Activated CD4-positive, alpha-beta memory T cell treated with anti-CD3 and anti-CD28 coated beads for 36 hours (primary cell): ENCODE measurements around the gene ARHGAP18. TPM values are rescaled to one million over a fixed set of nuclear protein-coding genes. Genes with fewer than 3 reads are reported as not detected.

Source experiments
- CTCF ChIA-PET: fragments of 350-600 bp; sonication (Branson Sonifier 250); formaldehyde crosslinking; loops from one replicate; lab custom pipeline; 2021; ENCODE audit warnings: antibody characterized with exemption, inconsistent platforms; lab: Charles Lee
- POLR2A ChIA-PET: fragments of 350-600 bp; sonication (Branson Sonifier 250); formaldehyde crosslinking; loops from one replicate; lab custom pipeline; 2021; ENCODE audit warnings: antibody characterized with exemption; lab: Charles Lee
- DNase-seq: peaks from one replicate; pipeline ENCODE4 v3.0.0-alpha.2; 2020
- H3K27ac Mint-ChIP-seq: one replicate; pipeline ENCODE4 v1.8.0; 2021; ENCODE audit warnings: mixed read lengths
- H3K27me3 Mint-ChIP-seq: one replicate; pipeline ENCODE4 v1.8.0; 2021; ENCODE audit warnings: mixed read lengths
- H3K36me3 Mint-ChIP-seq: one replicate; pipeline ENCODE4 v1.8.0; 2021; ENCODE audit warnings: mixed read lengths
- H3K4me1 Mint-ChIP-seq: one replicate; pipeline ENCODE4 v1.8.0; 2021; ENCODE audit warnings: low read depth, mixed read lengths
- H3K4me3 Mint-ChIP-seq: one replicate; pipeline ENCODE4 v1.8.0; 2021; ENCODE audit warnings: mild to moderate bottlenecking, mixed read lengths
- H3K9me3 Mint-ChIP-seq: one replicate; pipeline ENCODE4 v1.8.0; 2021; ENCODE audit warnings: mixed read lengths
- intact Hi-C: fragments of 100-400 bp; cut with micrococcal nuclease; formaldehyde crosslinking; loops from one replicate; pipeline ENCODE4 v1.15.1; 2023
- total RNA-seq, 2 experiments: library from RNA; stranded (reverse); gene quantifications; one replicate each; pipeline ENCODE4 v1.2.3, GENCODE V29; 2021

ARHGAP18 gene
- total RNA-seq, 2 experiments from 2014 or later, result 7.0 to 9.2 TPM

DNA sequence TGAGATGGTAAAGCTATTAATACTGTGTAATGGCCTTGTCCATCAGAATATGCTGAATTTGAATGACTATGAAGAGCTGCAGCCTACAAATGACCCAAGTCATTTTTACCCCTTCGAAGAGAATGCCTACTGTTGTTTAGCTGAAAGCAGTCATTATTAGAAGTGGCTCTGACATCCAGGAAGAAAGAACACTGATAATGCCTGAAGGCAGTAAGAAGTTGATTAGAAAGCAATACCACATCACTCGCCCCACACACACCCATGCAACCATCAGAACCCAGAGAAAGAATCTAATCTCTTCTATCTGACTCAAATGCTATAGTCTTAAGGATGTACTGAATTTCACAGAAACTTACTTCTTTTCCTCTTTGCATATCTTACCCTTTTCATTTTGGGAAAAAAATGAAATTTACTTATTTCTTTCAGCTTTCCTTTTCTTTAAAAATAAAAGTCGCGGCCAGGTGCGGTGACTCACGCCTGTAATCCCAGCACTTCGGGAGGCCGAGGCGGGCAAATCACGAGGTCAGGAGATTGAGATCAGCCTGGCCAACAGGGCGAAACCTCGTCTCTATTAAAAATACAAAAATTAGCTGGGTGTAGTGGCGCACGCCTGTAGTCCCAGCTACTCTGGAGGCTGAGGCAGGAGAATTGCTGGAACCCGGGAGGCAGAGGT is 61.0 kb downstream of the ARHGAP18 start:
- CTCF ChIA-PET, result no interaction called here
- intact Hi-C loops, result no loop called here
- Mint-ChIP-seq H3K9me3 (no peaks in the 10 kb centered on the region), H3K27ac (no peak overlapping the region), H3K27me3 (no peaks in the 10 kb centered on the region), H3K4me1 (no peaks in the 10 kb centered on the region), H3K36me3 (no peaks in the 10 kb centered on the region), H3K4me3 (no peak overlapping the region)
- POLR2A ChIA-PET, result no interaction called here
- DNase-seq, result no peak

DNA sequence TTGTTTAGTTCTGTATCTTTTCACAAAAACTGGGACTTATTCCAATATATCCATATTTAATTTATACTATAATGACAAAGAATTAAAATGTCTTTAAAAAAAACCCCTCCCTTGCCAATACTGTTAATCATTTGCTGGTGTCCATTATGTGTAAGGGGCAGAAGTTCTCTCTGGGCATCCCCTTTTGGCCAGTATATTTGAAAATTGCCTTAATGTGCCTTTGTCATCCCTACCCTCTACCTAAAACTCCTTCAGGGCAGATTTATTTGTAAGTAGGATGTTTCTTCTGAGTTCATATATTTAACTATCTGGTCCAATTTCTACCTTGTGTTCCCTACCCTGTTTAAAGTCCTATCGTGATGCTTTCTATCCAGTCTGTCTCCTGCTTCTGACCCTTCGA is 62.9 kb downstream of the ARHGAP18 start:
- no peaks in the 10 kb centered on the region for H3K9me3 Mint-ChIP-seq
- intact Hi-C loops, result no loop called here
- no peak for DNase-seq
- H3K4me3 Mint-ChIP-seq, result no peak overlapping the region
- no peaks in the 10 kb centered on the region for H3K27me3 Mint-ChIP-seq
- ChIA-PET POLR2A (no interaction called here), CTCF (interaction anchor here (0.6 kb wide), 1 partner anchor 203 kb away, joined by 3 read pairs; no protein-coding TSS in a partner anchor)
- H3K36me3 Mint-ChIP-seq, result no peaks in the 10 kb centered on the region
- no peak overlapping the region for H3K27ac Mint-ChIP-seq
- no peaks in the 10 kb centered on the region for H3K4me1 Mint-ChIP-seq

DNA sequence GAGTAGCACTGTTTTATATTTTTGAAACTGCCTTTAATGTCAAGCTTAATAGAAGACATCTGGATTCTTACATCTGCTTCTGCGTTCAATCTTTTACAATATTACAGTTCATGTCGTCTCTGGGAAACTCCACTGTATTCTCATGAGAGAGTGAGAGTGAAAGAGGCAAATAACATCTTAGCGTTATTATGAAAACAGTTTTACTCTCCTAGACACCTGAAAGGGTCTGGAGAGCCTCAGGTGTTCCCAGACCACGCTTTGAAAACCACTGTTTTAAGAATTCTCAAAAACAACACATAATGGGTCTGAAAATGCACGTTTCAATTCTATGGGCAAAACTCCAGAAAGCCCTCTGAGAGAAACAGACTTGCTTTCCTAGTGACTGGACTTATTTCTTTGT is 63.3 kb downstream of the ARHGAP18 start:
- CTCF ChIA-PET, result interaction anchor here (0.6 kb wide), 1 partner anchor 204 kb away, joined by 3 read pairs; no protein-coding TSS in a partner anchor
- POLR2A ChIA-PET, result no interaction called here

DNA sequence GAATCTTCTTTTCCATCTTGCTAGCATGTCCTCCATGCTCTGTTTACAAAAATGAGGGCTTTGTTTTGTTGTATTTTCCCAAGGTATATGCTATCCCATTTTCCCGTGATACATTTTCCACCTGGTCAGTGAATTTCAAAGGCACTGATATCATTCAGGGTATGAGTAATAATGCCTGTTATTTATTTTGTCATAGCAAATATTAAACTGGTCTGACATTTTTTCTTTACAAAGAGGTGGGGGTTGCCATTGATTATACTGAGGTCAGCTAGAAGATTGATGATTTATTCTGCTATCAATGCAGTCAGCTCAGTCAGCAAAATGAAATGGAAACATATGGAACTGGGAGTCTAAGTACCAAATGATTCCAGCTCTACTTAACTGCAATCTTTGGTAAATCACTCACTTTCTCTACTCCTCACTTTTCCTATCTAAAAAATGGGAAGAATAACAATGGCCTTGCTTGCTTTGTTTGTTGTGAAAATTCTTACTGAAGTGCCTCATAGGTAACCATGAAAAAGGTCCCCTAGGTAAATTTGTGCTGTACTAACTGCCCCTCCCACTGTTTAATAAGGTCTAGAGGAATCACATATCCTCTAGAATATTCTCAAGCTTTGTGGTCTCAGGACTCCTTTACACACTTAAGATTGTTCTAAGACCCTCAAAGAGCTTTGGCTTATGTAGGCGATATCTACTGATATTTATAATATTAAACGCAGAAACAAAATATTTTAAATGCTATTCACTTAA is 64.0 kb downstream of the ARHGAP18 start:
- H3K27ac Mint-ChIP-seq, result no peak overlapping the region
- intact Hi-C loops, result no loop called here
- H3K4me3 Mint-ChIP-seq, result no peak overlapping the region
- ChIA-PET CTCF (no interaction called here), POLR2A (no interaction called here)
- no peaks in the 10 kb centered on the region for H3K36me3 Mint-ChIP-seq
- H3K4me1 Mint-ChIP-seq, result no peaks in the 10 kb centered on the region
- H3K9me3 Mint-ChIP-seq, result no peaks in the 10 kb centered on the region
- no peak for DNase-seq
- no peaks in the 10 kb centered on the region for H3K27me3 Mint-ChIP-seq

More for the DNA sequence above, 63.3 kb downstream of the ARHGAP18 start:
- no peak overlapping the region for H3K27ac Mint-ChIP-seq
- no peaks in the 10 kb centered on the region for H3K27me3 Mint-ChIP-seq
- H3K9me3 Mint-ChIP-seq, result no peaks in the 10 kb centered on the region
- H3K4me1 Mint-ChIP-seq, result no peaks in the 10 kb centered on the region
- H3K4me3 Mint-ChIP-seq, result no peak overlapping the region
- intact Hi-C loops, result no loop called here
- H3K36me3 Mint-ChIP-seq, result no peaks in the 10 kb centered on the region
- DNase-seq, result no peak

DNA sequence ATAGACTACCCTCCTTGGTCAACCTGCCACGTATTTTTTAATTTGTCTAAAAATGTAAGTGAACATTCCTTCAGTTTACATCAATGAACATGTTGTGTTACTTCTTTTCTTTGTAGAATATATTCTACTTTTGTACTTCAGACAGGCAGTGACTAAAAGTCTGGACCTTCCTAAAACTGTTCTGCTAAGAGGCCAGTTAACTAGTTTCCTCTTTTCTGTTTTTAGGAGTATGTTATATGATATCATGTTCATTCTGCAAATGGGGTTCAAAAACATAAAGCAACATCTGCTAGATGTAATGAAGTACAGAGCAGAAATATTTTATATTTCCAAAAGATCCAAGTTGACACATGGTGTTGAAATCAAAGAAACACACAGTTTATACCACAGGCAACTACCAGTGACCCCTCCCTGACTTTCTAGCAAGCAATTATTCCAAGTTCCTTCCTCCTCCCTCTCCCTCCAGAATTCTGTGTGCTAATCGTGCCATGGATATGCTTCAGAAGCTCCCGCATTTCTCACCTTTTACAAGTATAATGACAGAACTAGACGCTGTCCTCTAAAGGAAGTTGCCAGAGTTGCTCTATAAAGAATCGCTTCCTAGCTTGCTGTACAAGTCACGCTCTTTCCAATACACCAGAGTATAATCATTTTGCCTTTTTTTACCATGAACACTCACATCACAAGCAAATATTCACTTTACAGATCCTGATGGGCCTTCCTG is 64.7 kb downstream of the ARHGAP18 start:
- no peak overlapping the region for H3K27ac Mint-ChIP-seq
- CTCF ChIA-PET, result no interaction called here
- H3K4me3 Mint-ChIP-seq, result no peak overlapping the region
- no peaks in the 10 kb centered on the region for H3K9me3 Mint-ChIP-seq
- no peaks in the 10 kb centered on the region for H3K4me1 Mint-ChIP-seq
- POLR2A ChIA-PET, result no interaction called here
- H3K36me3 Mint-ChIP-seq, result no peaks in the 10 kb centered on the region
- no peak for DNase-seq
- intact Hi-C loops, result no loop called here
- H3K27me3 Mint-ChIP-seq, result no peaks in the 10 kb centered on the region

DNA sequence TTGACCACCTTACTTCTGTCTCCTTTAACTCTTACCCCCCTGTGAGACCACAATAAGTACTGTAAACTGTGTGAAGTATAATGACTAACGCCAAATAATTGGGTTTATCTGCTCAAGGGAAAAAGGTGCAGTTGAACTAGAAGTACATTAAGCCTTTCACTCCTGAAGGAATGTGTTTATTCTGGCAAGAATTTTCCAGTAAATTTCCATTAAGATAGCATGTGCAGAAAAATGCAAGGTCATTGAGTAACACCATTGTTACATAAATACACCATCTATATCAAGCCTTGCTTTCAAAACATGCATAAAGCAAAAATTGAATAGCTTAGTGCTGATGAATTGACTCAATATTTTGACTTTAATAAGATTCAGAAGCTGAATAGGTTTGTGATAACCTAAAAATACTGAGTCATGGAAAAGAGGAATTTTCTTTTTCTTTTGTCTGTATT is 65.4 kb downstream of the ARHGAP18 start:
- H3K36me3 Mint-ChIP-seq, result no peaks in the 10 kb centered on the region
- ChIA-PET POLR2A (no interaction called here), CTCF (no interaction called here)
- intact Hi-C loops, result no loop called here
- no peaks in the 10 kb centered on the region for H3K4me1 Mint-ChIP-seq
- no peaks in the 10 kb centered on the region for H3K9me3 Mint-ChIP-seq
- H3K27me3 Mint-ChIP-seq, result no peaks in the 10 kb centered on the region
- H3K4me3 Mint-ChIP-seq, result no peak overlapping the region
- no peak for DNase-seq
- no peak overlapping the region for H3K27ac Mint-ChIP-seq

DNA sequence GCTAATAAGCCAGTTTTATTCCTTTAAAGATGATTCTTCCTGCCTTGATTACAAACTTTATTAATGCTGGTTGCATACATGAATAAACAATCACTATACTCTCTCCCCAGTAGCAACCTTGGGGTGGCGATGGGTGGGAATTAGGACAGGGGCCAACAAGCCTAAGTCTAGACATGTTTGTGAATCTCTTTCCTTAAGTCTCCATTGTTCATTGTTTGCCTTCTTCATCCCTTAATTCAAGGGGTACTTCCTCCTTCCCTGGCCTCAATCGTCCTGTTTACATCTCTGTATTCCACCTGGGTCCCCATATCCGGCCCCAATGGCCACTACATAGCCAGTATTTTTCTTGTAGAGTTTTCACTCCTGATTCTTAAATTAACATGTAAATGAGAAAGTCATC is 66.0 kb downstream of the ARHGAP18 start:
- POLR2A ChIA-PET, result no interaction called here
- Mint-ChIP-seq H3K9me3 (no peaks in the 10 kb centered on the region), H3K27ac (no peak overlapping the region), H3K27me3 (no peaks in the 10 kb centered on the region), H3K4me1 (no peaks in the 10 kb centered on the region), H3K4me3 (no peak overlapping the region), H3K36me3 (no peaks in the 10 kb centered on the region)
- CTCF ChIA-PET, result no interaction called here
- no peak for DNase-seq
- intact Hi-C loops, result no loop called here

DNA sequence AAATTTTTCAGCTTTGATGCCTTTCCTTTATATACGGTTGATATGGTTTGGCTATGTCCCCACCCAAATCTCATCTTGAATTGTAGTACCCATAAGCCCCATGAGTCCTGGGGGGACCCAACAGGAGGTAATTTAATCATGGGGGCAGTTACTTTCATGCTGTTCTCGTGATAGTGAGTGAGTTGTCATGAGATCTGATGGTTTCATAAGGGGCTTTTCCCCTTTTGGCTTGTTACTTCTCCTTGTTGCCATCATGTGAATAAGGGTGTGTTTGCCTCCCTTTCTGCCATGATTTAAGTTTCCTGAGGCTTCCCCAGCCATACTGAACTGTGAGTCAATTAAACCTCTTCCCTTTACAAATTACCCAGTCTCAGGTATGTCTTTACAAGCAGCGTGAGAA is 66.8 kb downstream of the ARHGAP18 start:
- intact Hi-C loops, result no loop called here
- POLR2A ChIA-PET, result no interaction called here
- CTCF ChIA-PET, result interaction anchor here (0.7 kb wide), 1 partner anchor 131 kb away, joined by 3 read pairs; no protein-coding TSS in a partner anchor
- no peak for DNase-seq
- H3K36me3 Mint-ChIP-seq, result no peaks in the 10 kb centered on the region
- no peak overlapping the region for H3K27ac Mint-ChIP-seq
- H3K9me3 Mint-ChIP-seq, result no peaks in the 10 kb centered on the region
- H3K4me1 Mint-ChIP-seq, result no peaks in the 10 kb centered on the region
- no peaks in the 10 kb centered on the region for H3K27me3 Mint-ChIP-seq
- no peak overlapping the region for H3K4me3 Mint-ChIP-seq

DNA sequence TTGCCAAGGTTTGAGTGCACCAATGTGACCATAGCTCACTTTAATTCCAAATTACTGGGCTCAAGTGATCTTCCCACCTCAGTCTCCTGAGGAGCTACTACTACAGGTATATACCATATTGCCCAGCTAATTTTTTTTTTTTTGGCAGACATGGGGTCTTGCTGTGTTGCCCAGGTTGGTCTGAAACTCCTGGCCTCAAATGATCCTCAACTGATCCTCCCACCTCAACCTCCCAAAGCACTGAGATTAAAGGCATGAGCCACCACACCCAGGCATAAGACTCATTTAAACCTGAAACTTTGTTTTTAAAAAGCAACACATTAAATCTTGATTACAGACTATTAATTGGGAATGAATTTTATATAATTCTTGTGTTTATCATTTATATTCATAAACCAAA is 67.7 kb downstream of the ARHGAP18 start:
- Mint-ChIP-seq H3K4me1 (no peaks in the 10 kb centered on the region), H3K36me3 (peaks cover under 1% of the 10 kb centered on the region), H3K9me3 (no peaks in the 10 kb centered on the region), H3K27me3 (no peaks in the 10 kb centered on the region), H3K4me3 (no peak overlapping the region), H3K27ac (no peak overlapping the region)
- CTCF ChIA-PET, result interaction anchor here (0.7 kb wide), 1 partner anchor 132 kb away, joined by 3 read pairs; no protein-coding TSS in a partner anchor
- no peak for DNase-seq
- intact Hi-C loops, result no loop called here
- POLR2A ChIA-PET, result no interaction called here

DNA sequence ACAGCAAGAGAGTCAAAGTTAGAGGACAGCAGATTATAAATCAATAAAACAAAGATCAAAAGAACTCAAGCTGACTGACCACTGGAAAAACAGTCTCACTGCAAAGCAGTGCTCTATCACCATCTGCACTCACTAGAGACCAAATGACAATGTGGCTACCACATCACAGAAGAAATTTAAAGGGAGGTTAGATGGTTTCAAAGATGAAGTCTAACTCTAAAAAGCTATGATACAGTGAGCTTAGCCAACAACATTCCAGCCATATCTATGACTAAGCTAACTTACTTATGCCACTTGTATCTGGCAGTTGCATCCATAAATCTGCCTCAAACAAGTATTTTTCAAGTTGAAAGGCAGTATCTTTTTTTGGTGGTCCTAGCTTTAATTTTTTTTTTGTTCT is 68.6 kb downstream of the ARHGAP18 start:
- intact Hi-C loops, result no loop called here
- Mint-ChIP-seq H3K4me3 (no peak overlapping the region), H3K27ac (no peak overlapping the region), H3K4me1 (no peaks in the 10 kb centered on the region), H3K36me3 (peaks cover 3% of the 10 kb centered on the region), H3K27me3 (no peaks in the 10 kb centered on the region), H3K9me3 (no peaks in the 10 kb centered on the region)
- POLR2A ChIA-PET, result no interaction called here
- CTCF ChIA-PET, result no interaction called here
- DNase-seq, result no peak

DNA sequence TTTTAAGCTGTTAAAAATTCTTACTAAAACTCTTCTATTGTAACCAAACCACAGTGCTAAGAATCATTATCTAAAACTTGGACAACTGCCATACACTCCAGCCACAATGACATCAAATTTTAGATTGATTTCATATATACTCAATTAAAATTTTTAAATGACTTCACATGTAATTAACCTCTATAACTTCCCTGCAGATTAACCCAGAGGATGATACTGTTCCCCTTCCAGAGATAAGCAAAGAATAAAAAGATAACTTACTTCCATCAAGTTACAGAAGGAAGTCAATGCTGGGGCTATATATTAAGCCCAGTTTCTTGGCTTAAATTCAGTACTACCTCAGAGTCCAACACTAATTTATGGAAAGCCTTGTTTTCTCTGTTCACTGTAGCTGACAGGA is 71.3 kb downstream of the ARHGAP18 start:
- ChIA-PET POLR2A (no interaction called here), CTCF (no interaction called here)
- Mint-ChIP-seq H3K4me1 (no peaks in the 10 kb centered on the region), H3K9me3 (no peaks in the 10 kb centered on the region), H3K27me3 (no peaks in the 10 kb centered on the region), H3K36me3 (peaks cover 3% of the 10 kb centered on the region), H3K27ac (no peak overlapping the region), H3K4me3 (no peak overlapping the region)
- intact Hi-C loops, result no loop called here
- DNase-seq, result no peak

DNA sequence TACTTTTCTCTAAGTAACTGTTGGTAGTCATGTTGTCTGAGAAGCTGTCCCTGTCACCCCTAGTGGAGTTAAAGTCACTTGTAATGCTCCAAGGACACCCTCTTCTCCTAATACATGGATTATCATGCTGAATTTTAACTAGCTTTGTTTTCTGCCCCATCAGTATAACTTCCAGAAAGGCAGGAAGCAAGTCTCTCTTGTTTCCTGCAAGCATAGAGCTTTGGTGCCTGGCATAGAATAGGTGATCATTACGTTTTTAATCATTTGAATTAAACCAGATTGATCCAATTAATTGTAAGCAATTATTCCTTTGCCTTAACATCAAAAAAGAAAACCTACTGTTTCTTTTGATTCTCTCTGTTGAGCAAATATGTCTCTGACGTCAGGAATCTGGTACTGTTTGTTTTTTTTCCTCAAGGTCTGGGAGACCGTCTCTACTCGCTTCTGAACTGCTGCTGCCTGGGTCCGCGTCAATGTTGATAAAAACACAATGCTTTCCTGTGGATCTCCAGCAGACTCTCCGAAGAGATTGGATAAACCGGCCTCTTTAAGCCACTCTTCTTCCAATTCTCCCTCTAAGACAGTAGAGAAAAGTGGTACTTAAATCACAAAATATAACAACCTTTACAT is 71.8 kb downstream of the ARHGAP18 start:
- intact Hi-C loops, result no loop called here
- Mint-ChIP-seq H3K9me3 (no peaks in the 10 kb centered on the region), H3K27ac (no peak overlapping the region), H3K36me3 (peaks cover 3% of the 10 kb centered on the region), H3K4me3 (no peak overlapping the region), H3K4me1 (no peaks in the 10 kb centered on the region), H3K27me3 (no peaks in the 10 kb centered on the region)
- CTCF ChIA-PET, result no interaction called here
- POLR2A ChIA-PET, result no interaction called here
- DNase-seq, result no peak
